BLaER1 treated with 17β-estradiol and CSF1 and Interleukin-3, amounts not matched to agents 10 nM and 100 nM (cell line): ENCODE data around the gene CETN2.
A peak's percentile ranks its signal among the peaks of the same experiment; 100 is the strongest.
"Not testable (repeated sequence)": the region's sequence is repeated elsewhere in the genome, so short reads cannot be mapped to it uniquely, and the experiment has no call there.

Source experiments
- H3K27ac ChIP-seq, 11 experiments: shearing (Covaris generic); formaldehyde crosslinking; 2 replicates each; pipeline ENCODE4 v1.8.1; 2022
- H3K27me3 ChIP-seq, 11 experiments: shearing (Covaris generic); formaldehyde crosslinking; 2 replicates each; pipeline ENCODE4 v1.8.1; 2022
- H3K36me3 ChIP-seq, 11 experiments: shearing (Covaris generic); formaldehyde crosslinking; 2 replicates each; pipeline ENCODE4 v1.8.1; 2022
- H3K4me1 ChIP-seq, 10 experiments: shearing (Covaris generic); formaldehyde crosslinking; 2 replicates each; pipeline ENCODE4 v1.8.1; 2022
- H3K4me2 ChIP-seq, 11 experiments: shearing (Covaris generic); formaldehyde crosslinking; 2 replicates each; pipeline ENCODE4 v1.8.1; 2022
- H3K4me3 ChIP-seq, 10 experiments: shearing (Covaris generic); formaldehyde crosslinking; 2 replicates each; pipeline ENCODE4 v1.8.1; 2022
- H3K9ac ChIP-seq, 11 experiments: shearing (Covaris generic); formaldehyde crosslinking; 2 replicates each; pipeline ENCODE4 v1.8.1; 2022
- H3K9me3 ChIP-seq, 11 experiments: shearing (Covaris generic); formaldehyde crosslinking; replicated peaks in 1 of 11; 2 replicates each; pipeline ENCODE4 v1.8.1; 2022
- H4K20me1 ChIP-seq, 11 experiments: shearing (Covaris generic); formaldehyde crosslinking; 2 replicates each; pipeline ENCODE4 v1.8.1; 2022
- Cebpa-rat ChIP-seq, 11 experiments: shearing (Covaris generic); IDR thresholded peaks; 2 replicates each; pipeline ENCODE4 v1.8.1; 2022

Gene CETN2

GRCh38 chrX:152844256-152844655, 13.7 kb upstream of the CETN2 start:
- Histone ChIP-seq H3K27me3 (peaks cover 83 to 100% (median 98%) of the 10 kb centered on the region in 11 experiments), H3K4me1 (peaks cover 0 to 4% (median 0%) of the 10 kb centered on the region in 10 experiments; a peak in 3 of 20 replicates), H3K9ac (no peak overlapping the region), H3K4me3 (no peak overlapping the region), H4K20me1 (peaks cover 0 to 66% (median 17%) of the 10 kb centered on the region in 11 experiments; a peak in 13 of 22 replicates), H3K36me3 (peaks cover 0 to 42% (median 17%) of the 10 kb centered on the region in 11 experiments; a peak in 18 of 22 replicates), H3K27ac (no peak overlapping the region), H3K9me3 (peaks cover 0 to 25% (median 0%) of the 10 kb centered on the region in 11 experiments; a peak in 8 of 22 replicates), H3K4me2 (no peak overlapping the region)
- no peak for TF ChIP-seq Cebpa-rat (IDR thresholded peaks at IDR 0.05)

GRCh38 chrX:152843852-152844251, 13.3 kb upstream of the CETN2 start:
- TF ChIP-seq Cebpa-rat (IDR thresholded peaks at IDR 0.05), result no peak
- Histone ChIP-seq H3K4me2 (no peak overlapping the region), H3K27me3 (peaks cover 82 to 100% (median 98%) of the 10 kb centered on the region in 11 experiments)

GRCh38 chrX:152842772-152843338, 12.3 kb upstream of the CETN2 start:
- Histone ChIP-seq H3K9ac (no peak overlapping the region), H3K27ac (no peak overlapping the region)
- TF ChIP-seq Cebpa-rat (IDR thresholded peaks at IDR 0.05), result no peak

More at GRCh38 chrX:152843852-152844251, 13.3 kb upstream of the CETN2 start:
- H3K27ac ChIP-seq, result no peak overlapping the region
- peaks cover 0 to 62% (median 17%) of the 10 kb centered on the region in 11 experiments; a peak in 13 of 22 replicates for H4K20me1 ChIP-seq
- H3K4me3 ChIP-seq, result no peak overlapping the region
- no peak overlapping the region for H3K9ac ChIP-seq
- peaks cover 0 to 38% (median 17%) of the 10 kb centered on the region in 11 experiments; a peak in 15 of 22 replicates for H3K36me3 ChIP-seq
- peaks cover 0 to 4% (median 0%) of the 10 kb centered on the region in 10 experiments; a peak in 3 of 20 replicates for H3K4me1 ChIP-seq
- H3K9me3 ChIP-seq, result peaks cover 0 to 25% (median 3%) of the 10 kb centered on the region in 11 experiments; a peak in 8 of 22 replicates

GRCh38 chrX:152835470-152835869, 4.9 kb upstream of the CETN2 start:
- not testable (repeated sequence) for H3K4me2 ChIP-seq, H3K4me3 ChIP-seq, H3K9ac ChIP-seq, H3K27ac ChIP-seq
- Histone ChIP-seq H3K4me1 (peaks cover 9 to 15% (median 13%) of the 10 kb centered on the region in 10 experiments; a peak in 17 of 20 replicates), H3K36me3 (peaks cover 0 to 18% (median 6%) of the 10 kb centered on the region in 11 experiments; a peak in 9 of 22 replicates), H3K9me3 (peaks cover 0 to 16% (median 9%) of the 10 kb centered on the region in 11 experiments; a peak in 13 of 22 replicates), H3K27me3 (peaks cover 38 to 67% (median 60%) of the 10 kb centered on the region in 11 experiments), H4K20me1 (peaks cover 0 to 38% (median 7%) of the 10 kb centered on the region in 11 experiments; a peak in 12 of 22 replicates)

More at GRCh38 chrX:152842772-152843338, 12.3 kb upstream of the CETN2 start:
- Histone ChIP-seq H3K27me3 (peaks cover 77 to 96% (median 92%) of the 10 kb centered on the region in 11 experiments), H3K9me3 (peaks cover 0 to 25% (median 4%) of the 10 kb centered on the region in 11 experiments; a peak in 8 of 22 replicates), H4K20me1 (peaks cover 0 to 59% (median 17%) of the 10 kb centered on the region in 11 experiments; a peak in 12 of 22 replicates), H3K4me3 (no peak overlapping the region), H3K4me2 (no peak overlapping the region), H3K36me3 (peaks cover 0 to 33% (median 16%) of the 10 kb centered on the region in 11 experiments; a peak in 14 of 22 replicates), H3K4me1 (peaks cover 0 to 4% (median 0%) of the 10 kb centered on the region in 10 experiments; a peak in 3 of 20 replicates)

GRCh38 chrX:152833378-152833777, 2.8 kb upstream of the CETN2 start:
- Histone ChIP-seq H3K4me1 (peaks cover 13 to 20% (median 17%) of the 10 kb centered on the region in 10 experiments; a peak in 17 of 20 replicates), H4K20me1 (peaks cover 0 to 37% (median 6%) of the 10 kb centered on the region in 11 experiments; a peak in 11 of 22 replicates), H3K27ac (no peak overlapping the region), H3K9me3 (peaks cover 0 to 10% (median 5%) of the 10 kb centered on the region in 11 experiments; a peak in 11 of 22 replicates), H3K4me2 (no peak overlapping the region), H3K36me3 (peaks cover 0 to 22% (median 5%) of the 10 kb centered on the region in 11 experiments; a peak in 6 of 22 replicates), H3K4me3 (no peak overlapping the region), H3K27me3 (peaks cover 36 to 67% (median 61%) of the 10 kb centered on the region in 11 experiments), H3K9ac (no peak overlapping the region; a peak in 1 of 22 replicates)
- TF ChIP-seq Cebpa-rat (IDR thresholded peaks at IDR 0.05), result no peak

- peak overlapping the region in 1 of 11 experiments; percentile 82; a peak in 4 of 22 replicates for H3K9ac ChIP-seq
- H3K4me2 ChIP-seq, result peak overlapping the region; percentile 73 to 90 (median 84); a peak in 20 of 22 replicates
- H3K4me3 ChIP-seq, result peak overlapping the region in 5 of 10 experiments; percentile 69 to 82 (median 72); a peak in 6 of 20 replicates
- H3K9me3 ChIP-seq, result peaks cover 0 to 10% (median 5%) of the 10 kb centered on the region in 11 experiments; a peak in 11 of 22 replicates
- H3K36me3 ChIP-seq, result peaks cover 0 to 22% (median 5%) of the 10 kb centered on the region in 11 experiments; a peak in 6 of 22 replicates
- peaks cover 13 to 20% (median 17%) of the 10 kb centered on the region in 10 experiments; a peak in 17 of 20 replicates for H3K4me1 ChIP-seq
- H3K27me3 ChIP-seq, result peaks cover 41 to 74% (median 67%) of the 10 kb centered on the region in 11 experiments
- TF ChIP-seq Cebpa-rat (IDR thresholded peaks at IDR 0.05), result no peak
- peaks cover 0 to 37% (median 6%) of the 10 kb centered on the region in 11 experiments; a peak in 11 of 22 replicates for H4K20me1 ChIP-seq
- H3K27ac ChIP-seq, result no peak overlapping the region
Measured at GRCh38 chrX:152832520-152832919, 2.0 kb upstream of the CETN2 start.

GRCh38 chrX:152831391-152831790, 834 bp upstream of the CETN2 start:
- Histone ChIP-seq H3K9me3 (peaks cover 0 to 6% (median 2%) of the 10 kb centered on the region in 11 experiments; a peak in 9 of 22 replicates), H3K36me3 (peaks cover 0 to 22% (median 5%) of the 10 kb centered on the region in 11 experiments; a peak in 6 of 22 replicates), H3K4me1 (peaks cover 13 to 20% (median 17%) of the 10 kb centered on the region in 10 experiments; a peak in 17 of 20 replicates), H3K27me3 (peaks cover 53 to 85% (median 78%) of the 10 kb centered on the region in 11 experiments), H3K27ac (peak overlapping the region; percentile 53 to 82 (median 76); a peak in 21 of 22 replicates), H3K4me2 (peak overlapping the region; percentile 73 to 90 (median 84)), H4K20me1 (peaks cover 0 to 37% (median 6%) of the 10 kb centered on the region in 11 experiments; a peak in 11 of 22 replicates), H3K9ac (peak overlapping the region; percentile 77 to 88 (median 86)), H3K4me3 (peak overlapping the region; percentile 66 to 82 (median 72))
- TF ChIP-seq Cebpa-rat (IDR thresholded peaks at IDR 0.05), result no peak

GRCh38 chrX:152824841-152825374, 5.6 kb downstream of the CETN2 start:
- Histone ChIP-seq H4K20me1 (peaks cover 0 to 15% (median 0%) of the 10 kb centered on the region in 11 experiments; a peak in 7 of 22 replicates), H3K9ac (no peak overlapping the region), H3K27ac (no peak overlapping the region), H3K9me3 (no peaks in the 10 kb centered on the region), H3K36me3 (peaks cover 0 to 5% (median 0%) of the 10 kb centered on the region in 11 experiments; a peak in 1 of 22 replicates), H3K4me2 (no peak overlapping the region), H3K27me3 (peaks cover 83 to 98% (median 97%) of the 10 kb centered on the region in 11 experiments), H3K4me1 (peaks cover 0 to 4% (median 3%) of the 10 kb centered on the region in 10 experiments; a peak in 6 of 20 replicates), H3K4me3 (no peak overlapping the region)
- TF ChIP-seq Cebpa-rat (IDR thresholded peaks at IDR 0.05), result no peak
